ENCODE results near the gene DPP3. TPM values are rescaled to one million over a fixed set of nuclear protein-coding genes. Genes with fewer than 3 reads are reported as not detected.
"Not testable (repeated sequence)": the region's sequence is repeated elsewhere in the genome, so short reads cannot be mapped to it uniquely, and the experiment has no call there.

The DPP3 gene
- polyA plus RNA-seq, 5 donors, result 13.5 to 25.4 (median 15.8) TPM

- not testable (repeated sequence) for DNase-seq
These were observed 16.1 kb upstream of the DPP3 start for GRCh38 chr11:66464116-66464515.

- no peak for DNase-seq
These were observed 15.3 kb upstream of the DPP3 start for GRCh38 chr11:66464916-66465315.

GRCh38 chr11:66465373-66466224 is 14.6 kb upstream of the DPP3 start:
- DNase-seq, result no peak

- peak; percentile 95 to 96 for DNase-seq
These were observed 13.8 kb upstream of the DPP3 start, which contains the start of gene PELI3 for GRCh38 chr11:66466225-66467033. Gene PELI3 (plus strand): TSS chr11:66466905. CDS start chr11:66468129, 1,224 bp downstream.

- peak; percentile 16 to 17 for DNase-seq
These were observed 13.1 kb upstream of the DPP3 start for GRCh38 chr11:66467034-66467659.

GRCh38 chr11:66467756-66468155 is 12.5 kb upstream of the DPP3 start:
- no peak for DNase-seq

GRCh38 chr11:66468691-66469090 is 11.5 kb upstream of the DPP3 start:
- no peak for DNase-seq

- no peak for DNase-seq
These were observed 10.8 kb upstream of the DPP3 start for GRCh38 chr11:66469441-66469840.

GRCh38 chr11:66470015-66470414 is 10.2 kb upstream of the DPP3 start:
- DNase-seq, result no peak

- DNase-seq, result no peak
These were observed 9.1 kb upstream of the DPP3 start for GRCh38 chr11:66471142-66471541.

- no peak for DNase-seq
These were observed 8.2 kb upstream of the DPP3 start for GRCh38 chr11:66472054-66472453.

- DNase-seq, result no peak
These were observed 7.1 kb upstream of the DPP3 start for GRCh38 chr11:66473167-66473566.

- no peak for DNase-seq
These were observed 6.4 kb upstream of the DPP3 start for GRCh38 chr11:66473608-66474515.

- no peak for DNase-seq
These were observed 4.7 kb upstream of the DPP3 start for GRCh38 chr11:66475349-66476172.

- no peak for DNase-seq
These were observed 3.9 kb upstream of the DPP3 start for GRCh38 chr11:66476173-66476840.

- no peak for DNase-seq
These were observed 3.4 kb upstream of the DPP3 start for GRCh38 chr11:66476841-66477251.

GRCh38 chr11:66477263-66478201 is 2.7 kb upstream of the DPP3 start:
- DNase-seq, result no peak

GRCh38 chr11:66478729-66479393 is 1.4 kb upstream of the DPP3 start:
- peak in 1 of 2 donors; percentile 14 for DNase-seq
